Effector memory CD4-positive, alpha-beta T cell (primary cell): ENCODE results near the gene SIGLEC9.

ENCODE experiments used
- DNase-seq, 3 donors: peaks; one replicate each; pipeline ENCODE4 v3.0.0-alpha.2; 2020
- H3K27ac ChIP-seq: 2 replicates; pipeline ENCODE4 v1.7.0; 2013; ENCODE audit warnings: mild to moderate bottlenecking, low read length, moderate library complexity; ENCODE audit not compliant: insufficient read depth, poor library complexity, severe bottlenecking
- H3K27me3 ChIP-seq: replicated peaks from 2 replicates; pipeline ENCODE4 v1.7.0; 2013; ENCODE audit warnings: mild to moderate bottlenecking, low read length; ENCODE audit not compliant: insufficient read depth, control insufficient read depth, poor library complexity, severe bottlenecking
- H3K36me3 ChIP-seq: 2 replicates; pipeline ENCODE4 v1.7.0; 2013; ENCODE audit warnings: mild to moderate bottlenecking, low read length, moderate library complexity; ENCODE audit not compliant: control insufficient read depth, insufficient read depth
- H3K4me1 ChIP-seq: 2 replicates; pipeline ENCODE4 v1.7.0; 2013; ENCODE audit warnings: low read length, mild to moderate bottlenecking; ENCODE audit not compliant: control insufficient read depth, insufficient read depth, poor library complexity, severe bottlenecking
- H3K4me3 ChIP-seq: 2 replicates; pipeline ENCODE4 v1.7.0; 2013; ENCODE audit warnings: low read length, low read depth, mild to moderate bottlenecking; ENCODE audit not compliant: insufficient read depth, poor library complexity, severe bottlenecking
- H3K9me3 ChIP-seq: 2 replicates; pipeline ENCODE4 v1.7.0; 2013; ENCODE audit warnings: mild to moderate bottlenecking, low read length, moderate library complexity; ENCODE audit not compliant: control insufficient read depth

Gene SIGLEC9

DNA sequence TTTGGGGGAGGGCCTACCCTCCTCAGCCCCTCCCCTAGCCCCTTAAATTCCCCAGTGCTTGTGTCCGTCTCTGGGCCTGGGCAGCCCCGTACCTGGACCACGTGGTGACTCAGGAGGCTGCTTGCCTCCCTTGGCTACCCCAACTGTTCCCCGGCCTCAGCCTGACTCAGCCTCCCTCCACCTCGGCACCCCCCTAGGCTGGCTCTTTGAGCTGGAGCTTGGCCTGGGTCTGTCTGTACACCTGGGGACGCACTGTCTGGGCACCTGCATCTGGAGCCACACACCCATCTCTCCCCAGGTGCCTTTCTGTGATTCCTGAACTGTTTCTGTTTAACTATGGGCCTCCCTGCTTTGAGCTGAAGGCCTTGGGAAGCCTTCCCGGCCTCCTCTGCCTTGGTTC lies 40.2 kb upstream of the SIGLEC9 start:
- no peak overlapping the region for H3K4me3 ChIP-seq
- H3K27me3 ChIP-seq = no peaks in the 10 kb centered on the region
- no peak for DNase-seq
- no peak overlapping the region for H3K27ac ChIP-seq
- H3K4me1 ChIP-seq = no peaks in the 10 kb centered on the region
- H3K36me3 ChIP-seq = no peaks in the 10 kb centered on the region
- no peaks in the 10 kb centered on the region for H3K9me3 ChIP-seq

DNA sequence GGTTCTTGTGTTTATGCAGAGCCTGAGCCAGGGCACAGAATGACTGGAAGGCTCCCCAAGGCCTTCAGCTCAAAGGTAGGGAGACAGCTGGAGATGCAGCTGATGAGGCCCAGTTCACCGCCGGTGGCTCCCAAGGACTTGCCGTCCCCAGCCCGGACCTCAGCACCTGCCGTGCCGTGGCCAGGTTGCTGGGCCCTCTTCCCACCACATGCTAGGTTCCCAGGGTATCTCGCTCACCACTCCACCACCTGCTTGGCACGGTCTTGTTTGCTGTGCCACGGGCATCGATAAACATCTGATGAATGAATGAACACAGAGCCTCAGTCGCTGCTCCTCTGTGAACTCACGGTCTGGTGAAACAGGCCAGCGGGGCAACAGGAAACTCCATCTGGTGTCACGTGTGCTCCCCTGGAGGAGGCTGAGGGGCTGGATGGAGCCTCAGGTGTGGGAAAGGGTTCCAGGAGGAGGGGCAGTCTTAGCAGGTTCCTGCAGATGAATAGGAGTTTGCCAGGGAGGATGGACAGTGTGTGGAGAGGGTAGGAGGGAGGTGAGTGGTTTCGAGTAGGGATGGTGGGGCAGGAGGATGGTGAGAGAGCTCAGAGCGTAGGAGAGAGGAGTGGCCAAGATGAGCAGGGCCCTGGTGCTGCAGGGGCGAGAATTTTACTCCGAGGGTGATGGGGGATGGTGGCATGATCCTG lies 38.4 kb upstream of the SIGLEC9 start:
- no peak for DNase-seq
- no peak overlapping the region for H3K4me3 ChIP-seq
- no peaks in the 10 kb centered on the region for H3K27me3 ChIP-seq
- H3K36me3 ChIP-seq = no peaks in the 10 kb centered on the region
- no peaks in the 10 kb centered on the region for H3K9me3 ChIP-seq
- no peaks in the 10 kb centered on the region for H3K4me1 ChIP-seq
- no peak overlapping the region for H3K27ac ChIP-seq

DNA sequence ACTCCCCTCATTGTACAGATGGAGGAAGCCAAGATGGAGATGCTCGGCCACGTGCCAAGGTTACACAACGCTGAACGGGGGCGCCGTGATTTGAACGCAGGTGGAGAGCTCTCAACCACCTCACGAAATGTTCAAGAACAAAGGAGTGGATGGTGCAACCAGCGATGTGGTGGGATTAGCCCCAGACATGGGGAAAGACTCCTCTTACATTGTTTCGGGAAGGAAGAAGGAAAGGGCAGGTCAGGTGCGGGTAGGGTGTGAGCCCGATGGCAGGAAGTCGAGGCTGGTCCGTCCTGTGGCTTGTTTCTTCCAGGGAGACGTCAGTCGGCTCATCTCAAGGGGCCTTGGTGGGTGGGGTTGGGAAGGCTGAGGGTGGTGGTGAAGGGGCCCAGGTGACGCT lies 34.9 kb upstream of the SIGLEC9 start:
- no peaks in the 10 kb centered on the region for H3K27me3 ChIP-seq
- H3K36me3 ChIP-seq = no peaks in the 10 kb centered on the region
- no peaks in the 10 kb centered on the region for H3K4me1 ChIP-seq
- no peaks in the 10 kb centered on the region for H3K9me3 ChIP-seq
- H3K27ac ChIP-seq = no peak overlapping the region
- no peak for DNase-seq
- no peak overlapping the region for H3K4me3 ChIP-seq

DNA sequence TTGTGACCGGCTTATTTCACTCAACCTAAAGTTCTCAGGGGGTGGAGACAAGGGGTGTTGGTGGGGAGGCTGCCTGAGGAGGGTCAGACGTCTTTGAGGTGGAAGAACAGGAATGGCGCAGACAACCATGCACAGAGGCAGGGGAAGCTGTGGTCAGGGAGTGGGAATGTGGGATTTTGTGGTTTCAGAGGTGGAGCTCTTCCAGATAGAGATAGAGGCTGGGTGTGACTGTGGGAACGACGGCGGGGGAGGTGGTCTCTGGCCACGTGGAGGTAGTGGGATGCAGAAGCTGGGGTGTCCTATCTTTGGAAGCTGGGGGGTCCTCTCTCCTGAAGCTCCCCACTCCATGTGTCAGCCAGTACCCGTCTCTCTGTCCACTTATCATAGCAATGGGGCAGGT lies 34.2 kb upstream of the SIGLEC9 start:
- no peak for DNase-seq
- H3K27me3 ChIP-seq = no peaks in the 10 kb centered on the region
- no peak overlapping the region for H3K4me3 ChIP-seq
- no peaks in the 10 kb centered on the region for H3K36me3 ChIP-seq
- H3K4me1 ChIP-seq = no peaks in the 10 kb centered on the region
- H3K9me3 ChIP-seq = no peaks in the 10 kb centered on the region
- H3K27ac ChIP-seq = no peak overlapping the region

DNA sequence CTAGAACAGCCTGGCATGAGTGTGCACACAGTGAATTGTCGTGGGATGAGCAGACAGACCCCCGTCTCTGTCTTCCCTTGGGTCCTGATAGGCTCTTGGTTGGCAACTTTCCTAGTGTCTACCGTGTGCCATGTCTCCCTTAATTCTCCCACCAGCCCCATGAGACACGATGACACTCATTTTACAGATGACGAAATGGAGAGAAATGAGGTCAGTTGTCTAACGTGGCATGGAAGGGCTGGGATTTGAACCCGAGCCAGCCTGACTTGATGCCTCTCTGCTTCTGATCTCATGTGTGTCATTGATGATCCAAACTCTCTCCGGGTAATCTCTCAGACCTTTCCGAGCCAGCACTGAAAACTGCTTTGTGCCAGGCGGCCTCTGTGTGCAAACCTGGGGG lies 33.6 kb upstream of the SIGLEC9 start:
- Histone ChIP-seq H3K36me3 (no peaks in the 10 kb centered on the region), H3K4me3 (no peak overlapping the region), H3K9me3 (no peaks in the 10 kb centered on the region), H3K27ac (no peak overlapping the region), H3K27me3 (no peaks in the 10 kb centered on the region), H3K4me1 (no peaks in the 10 kb centered on the region)
- no peak for DNase-seq

DNA sequence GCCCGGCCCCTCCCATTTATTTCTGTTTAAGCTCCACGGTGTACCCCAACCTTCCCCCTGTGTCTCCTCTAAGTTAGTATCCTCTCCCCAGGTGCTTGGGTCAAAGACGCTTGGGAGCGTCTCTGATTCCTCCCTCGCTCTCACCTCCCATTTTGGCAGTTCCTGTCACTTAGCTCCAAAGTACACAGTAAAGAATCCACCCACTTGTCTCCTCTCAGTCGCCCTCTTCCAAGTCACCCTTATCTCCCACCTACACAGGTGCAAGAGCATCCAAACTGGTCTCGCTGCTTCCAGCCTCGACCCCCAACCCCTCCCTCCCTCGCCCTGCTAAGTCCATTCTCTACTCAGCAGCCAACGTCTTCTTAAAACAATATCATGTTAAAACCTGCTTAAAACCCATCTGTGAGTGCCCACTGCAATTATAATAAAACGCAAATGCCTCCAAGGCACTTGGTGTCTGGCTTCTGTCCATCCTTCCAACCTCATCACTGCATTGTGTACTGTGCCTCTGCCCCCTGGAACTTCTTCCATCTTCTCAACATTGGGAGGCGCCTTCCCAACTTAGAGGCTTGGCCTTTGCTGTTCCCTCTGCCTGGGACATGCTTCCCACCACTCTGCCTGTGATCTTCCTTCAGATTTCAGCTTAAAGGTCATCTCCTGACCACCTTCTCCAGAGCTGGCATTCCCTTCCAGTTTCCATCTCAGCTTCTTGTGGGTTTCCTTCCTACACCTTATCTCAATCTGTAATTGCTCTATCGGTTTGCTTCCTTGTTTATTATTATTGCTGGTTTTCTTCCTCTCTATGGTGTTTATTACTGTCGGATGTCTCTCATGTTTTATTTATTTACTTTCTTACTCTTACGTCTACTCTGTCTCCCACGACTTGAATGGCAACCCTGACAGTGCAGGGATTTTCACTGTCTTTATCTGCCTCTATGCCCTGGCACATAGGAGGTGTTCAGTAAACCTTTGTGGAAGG lies 32.5 kb upstream of the SIGLEC9 start:
- no peaks in the 10 kb centered on the region for H3K27me3 ChIP-seq
- peaks cover 4% of the 10 kb centered on the region for H3K4me1 ChIP-seq
- H3K9me3 ChIP-seq = no peaks in the 10 kb centered on the region
- no peak for DNase-seq
- no peak overlapping the region for H3K4me3 ChIP-seq
- no peaks in the 10 kb centered on the region for H3K36me3 ChIP-seq
- no peak overlapping the region for H3K27ac ChIP-seq

DNA sequence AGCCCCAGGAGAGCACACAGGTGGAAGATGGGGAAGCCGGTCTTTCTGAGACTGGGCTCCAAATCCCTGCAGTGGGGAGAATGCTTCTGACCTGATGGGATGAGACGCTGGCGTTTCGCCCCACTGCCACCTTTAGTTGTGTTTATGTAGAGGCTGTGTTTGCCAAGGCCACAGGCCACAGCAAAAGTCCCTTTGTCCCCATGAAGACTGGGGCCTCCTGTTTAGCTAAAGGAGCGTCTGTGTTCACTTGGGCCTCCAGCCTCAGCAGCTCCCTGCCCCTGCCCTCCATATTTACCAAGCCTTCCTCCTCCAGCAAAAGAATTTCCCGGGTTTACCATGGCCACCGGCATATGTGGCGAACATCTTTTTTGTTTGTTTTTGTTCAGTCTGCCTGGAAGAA lies 31.6 kb upstream of the SIGLEC9 start:
- no peaks in the 10 kb centered on the region for H3K36me3 ChIP-seq
- H3K9me3 ChIP-seq = no peaks in the 10 kb centered on the region
- no peak overlapping the region for H3K4me3 ChIP-seq
- H3K27me3 ChIP-seq = no peaks in the 10 kb centered on the region
- no peak overlapping the region for H3K27ac ChIP-seq
- DNase-seq = no peak
- peaks cover 5% of the 10 kb centered on the region for H3K4me1 ChIP-seq

DNA sequence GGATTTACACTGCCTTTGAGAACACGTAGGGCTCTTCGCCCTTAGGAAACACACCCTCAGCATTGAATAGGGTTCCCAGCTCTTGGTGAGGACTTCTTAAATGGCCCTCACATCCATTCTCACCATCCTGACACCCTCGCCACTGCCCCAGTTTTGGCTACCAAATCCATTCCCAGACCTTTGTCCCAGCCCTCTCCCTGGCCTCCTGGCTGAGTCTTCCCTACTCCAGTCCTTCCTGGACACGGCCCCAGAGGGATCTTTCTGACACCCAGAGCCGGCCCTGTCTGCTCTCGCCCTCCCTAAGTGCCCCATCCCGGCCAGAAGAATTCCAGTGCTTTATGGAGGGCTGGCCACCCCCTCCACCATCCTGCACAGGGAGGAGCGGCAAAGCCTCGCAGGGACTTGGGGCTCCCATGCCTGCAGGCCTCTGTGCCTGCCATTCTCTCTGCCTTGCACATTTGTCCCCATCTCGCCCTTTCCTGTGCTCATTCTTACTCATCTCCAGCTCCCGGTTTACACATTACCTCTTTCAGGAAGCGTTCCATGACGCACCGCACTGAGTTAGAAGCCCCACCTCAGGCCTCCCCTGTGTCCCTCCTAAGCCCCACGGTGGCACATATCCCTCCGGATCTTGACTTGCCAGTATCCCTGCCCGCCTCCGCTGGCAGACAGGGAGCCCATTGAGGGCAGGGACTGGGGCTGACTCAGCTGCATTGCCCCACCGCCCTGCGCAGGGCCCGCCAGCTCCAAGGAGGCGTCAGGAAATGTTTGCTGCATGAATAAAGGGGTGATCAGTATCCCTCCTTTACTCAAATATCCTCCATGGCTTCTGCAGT lies 31.0 kb upstream of the SIGLEC9 start:
- H3K4me3 ChIP-seq = no peak overlapping the region
- H3K4me1 ChIP-seq = peaks cover 5% of the 10 kb centered on the region
- H3K36me3 ChIP-seq = no peaks in the 10 kb centered on the region
- DNase-seq = no peak
- no peaks in the 10 kb centered on the region for H3K27me3 ChIP-seq
- no peaks in the 10 kb centered on the region for H3K9me3 ChIP-seq
- H3K27ac ChIP-seq = no peak overlapping the region

DNA sequence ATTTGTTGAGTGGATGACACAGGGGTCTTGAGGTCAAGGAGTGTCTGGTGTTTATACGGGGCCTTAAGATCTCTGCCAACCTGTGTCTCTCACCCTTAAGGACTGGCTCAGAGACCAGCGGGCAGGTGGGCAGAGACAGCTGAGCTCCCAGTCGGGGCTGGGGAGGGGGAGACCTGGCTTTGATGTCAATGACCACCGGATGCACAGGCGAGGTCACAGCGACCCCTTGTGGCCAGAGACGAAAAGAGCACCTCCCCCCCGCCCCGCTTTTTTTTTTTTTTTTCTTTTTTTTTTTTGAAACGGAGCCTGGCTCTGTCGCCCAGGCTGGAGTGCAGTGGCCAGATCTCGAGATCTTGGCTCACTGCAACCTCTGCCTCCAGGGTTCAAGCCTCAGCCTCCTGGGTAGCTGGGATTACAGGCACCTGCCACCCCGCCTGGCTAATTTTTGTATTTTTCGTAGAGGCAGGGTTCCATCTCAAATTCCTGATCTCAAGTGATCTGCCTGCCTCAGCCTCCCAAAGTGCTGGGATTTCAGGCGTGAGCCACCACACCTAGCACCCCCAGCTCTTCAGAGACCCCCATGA lies 29.9 kb upstream of the SIGLEC9 start:
- no peak overlapping the region for H3K27ac ChIP-seq
- peak in 1 of 3 donors; percentile 11 for DNase-seq
- no peaks in the 10 kb centered on the region for H3K9me3 ChIP-seq
- H3K4me1 ChIP-seq = peaks cover 5% of the 10 kb centered on the region
- H3K4me3 ChIP-seq = no peak overlapping the region
- H3K27me3 ChIP-seq = no peaks in the 10 kb centered on the region
- H3K36me3 ChIP-seq = peaks cover 4% of the 10 kb centered on the region
